Aorta (tissue), 5 donors: Measurements from ENCODE around the gene INS. TPM values are rescaled to one million over a fixed set of nuclear protein-coding genes. Genes with fewer than 3 reads are reported as not detected.

Experiments used
- ATAC-seq: fragments of 200-7000 bp; cut with Tn5 transposase; one replicate; pipeline ENCODE4 v1.9.1; 2022; ENCODE audit warnings: moderate library complexity; ENCODE audit not compliant: low FRiP score
- DNase-seq, 2 donors: peaks; one replicate each; pipeline ENCODE4 v3.0.0-alpha.2; 2020
- H3K27ac ChIP-seq, 2 donors: one replicate each; pipeline ENCODE4 v1.5.1; 2013; ENCODE audit warnings: low read length in 2 of 2, mild to moderate bottlenecking in 2 of 2, moderate library complexity in 2 of 2, control low read depth in 1 of 2, inconsistent platforms in 1 of 2, low read depth in 1 of 2
- H3K27me3 ChIP-seq, 2 donors: one replicate each; pipeline ENCODE4 v1.6.1; 2013; ENCODE audit warnings: control low read depth in 1 of 2, low read length in 1 of 2, mild to moderate bottlenecking in 1 of 2, moderate library complexity in 1 of 2; ENCODE audit not compliant: insufficient read depth in 2 of 2, control insufficient read depth in 1 of 2
- H3K36me3 ChIP-seq, 2 donors: one replicate each; pipeline ENCODE4 v1.6.1; 2013; ENCODE audit warnings: control low read depth in 1 of 2, low read length in 1 of 2, mild to moderate bottlenecking in 1 of 2; ENCODE audit not compliant: insufficient read depth in 2 of 2, control insufficient read depth in 1 of 2
- H3K4me1 ChIP-seq, 2 donors: one replicate each; pipeline ENCODE4 v1.6.1; 2013; ENCODE audit warnings: low read length in 2 of 2, control low read depth in 1 of 2, mild to moderate bottlenecking in 1 of 2, moderate library complexity in 1 of 2; ENCODE audit not compliant: insufficient read depth in 2 of 2, control insufficient read depth in 1 of 2
- H3K4me3 ChIP-seq, 2 donors: one replicate each; pipeline ENCODE4 v1.5.1; 2013; ENCODE audit warnings: low read length in 2 of 2, control low read depth in 1 of 2, mild to moderate bottlenecking in 1 of 2
- H3K9me3 ChIP-seq: one replicate; pipeline ENCODE4 v1.6.1; 2013; ENCODE audit warnings: mild to moderate bottlenecking, low read length; ENCODE audit not compliant: control insufficient read depth
- WGBS, 2 donors: extraction: QIAGEN DNeasy Blood & Tissue Kit; methylation state at CpG; one replicate each; pipeline ENCODE4 v1.1.7; 2013; 5-methylcytosine and 5-hydroxymethylcytosine counted together
- intact Hi-C, 2 donors: fragments of 100-400 bp; cut with DNase I; formaldehyde crosslinking; loops; one replicate each; pipeline versions ENCODE4 v1.14.2 to v1.15.0; 2022
- polyA plus RNA-seq, 2 donors: library from polyadenylated mRNA; stranded (reverse); fragments of 200-250 nt; gene quantifications; one replicate each; pipeline ENCODE4 v1.2.3, GENCODE V29; 2013
- total RNA-seq, 2 donors: library from RNA; stranded (reverse); fragmentation: NEBNext Ultra II Directional; extraction: Animal tissue kit (Norgen Biotek cat#: 25700); gene quantifications; one replicate each; pipeline ENCODE4 v1.2.1, GENCODE V29; 2021
- donor health status: healthy with polysubstance abuse.
- donor health status: Bipolar disorder and iron deficiency.
- donor health status: DM: no; HTN: no; CAD: no.
- donor health status: DM: no; HTN: no; CAD: no.
- donor health status: DM: yes; HTN: yes; CAD: no.

The INS gene
- total and polyA plus RNA-seq, 4 donors: 1.9 to 18.8 (median 9.6) TPM

GRCh38 chr11:2140411-2141400 is 20.3 kb downstream of the INS start:
- H3K4me3 ChIP-seq: no peak overlapping the region
- intact Hi-C loops: no loop called here
- no peaks in the 10 kb centered on the region for H3K4me1 ChIP-seq
- H3K27ac ChIP-seq: no peak overlapping the region
- H3K27me3 ChIP-seq: no peaks in the 10 kb centered on the region
- DNase-seq (no peak), ATAC-seq (no peak)
- no peaks in the 10 kb centered on the region for H3K9me3 ChIP-seq
- no peaks in the 10 kb centered on the region for H3K36me3 ChIP-seq
- WGBS, 2 donors: 4 to 5% methylated on average over 96 to 102 of the region's 102 CpGs

GRCh38 chr11:2139621-2140337 is 21.2 kb downstream of the INS start:
- no peaks in the 10 kb centered on the region for H3K27me3 ChIP-seq

GRCh38 chr11:2139123-2139521 is 21.9 kb downstream of the INS start, which contains the start of gene IGF2:
Gene IGF2, minus strand, starts transcription at chr11:2139389. Its CDS starts 3,866 bp downstream, at chr11:2135523.
- Histone ChIP-seq H3K9me3 (no peaks in the 10 kb centered on the region), H3K4me1 (no peaks in the 10 kb centered on the region), H3K4me3 (peak within 1 kb of the TSS; percentile 21 to 28), H3K27ac (no peak within 1 kb of the TSS), H3K27me3 (no peaks in the 10 kb centered on the region), H3K36me3 (no peaks in the 10 kb centered on the region)
- 0 to 1% methylated on average over 14 to 62 of the region's 62 CpGs for WGBS, 2 donors
- ATAC-seq (no peak), DNase-seq (no peak)
- intact Hi-C loops: no loop called here

More at GRCh38 chr11:2139621-2140337, 21.2 kb downstream of the INS start:
- Histone ChIP-seq H3K36me3 (no peaks in the 10 kb centered on the region), H3K9me3 (no peaks in the 10 kb centered on the region), H3K27ac (no peak overlapping the region), H3K4me1 (no peaks in the 10 kb centered on the region), H3K4me3 (no peak overlapping the region)
- ATAC-seq (no peak), DNase-seq (no peak)
- WGBS, 2 donors: 2% methylated on average over 48 to 57 of the region's 57 CpGs
- intact Hi-C loops: no loop called here

GRCh38 chr11:2138431-2139122 is 22.4 kb downstream of the INS start:
- WGBS, 2 donors: 0 to 2% methylated on average over 26 to 68 of the region's 68 CpGs
- DNase-seq (peak in 1 of 2 donors; percentile 39), ATAC-seq (no peak)
- Histone ChIP-seq H3K9me3 (no peaks in the 10 kb centered on the region), H3K27ac (no peak overlapping the region), H3K27me3 (no peaks in the 10 kb centered on the region), H3K4me3 (peak overlapping the region; percentile 1 to 28), H3K36me3 (no peaks in the 10 kb centered on the region), H3K4me1 (no peaks in the 10 kb centered on the region)
- intact Hi-C loops: no loop called here

- ATAC-seq: no peak
- WGBS, 2 donors: 1 to 2% methylated on average over 35 to 44 of the region's 44 CpGs
- Histone ChIP-seq H3K36me3 (no peaks in the 10 kb centered on the region), H3K9me3 (no peaks in the 10 kb centered on the region), H3K4me3 (peak overlapping the region; percentile 21 to 28), H3K4me1 (no peaks in the 10 kb centered on the region), H3K27me3 (no peaks in the 10 kb centered on the region), H3K27ac (no peak overlapping the region)
- intact Hi-C loops: no loop called here
- peak in 1 of 2 donors; percentile 35 for DNase-seq
Observed at GRCh38 chr11:2138068-2138430, 23.0 kb downstream of the INS start.

- Histone ChIP-seq H3K36me3 (no peaks in the 10 kb centered on the region), H3K4me3 (peak overlapping the region; percentile 21 to 28), H3K27me3 (no peaks in the 10 kb centered on the region), H3K4me1 (no peaks in the 10 kb centered on the region), H3K9me3 (no peaks in the 10 kb centered on the region), H3K27ac (no peak overlapping the region)
- WGBS, 2 donors: 1 to 3% methylated on average over 48 to 50 of the region's 50 CpGs
- DNase-seq: peak in 1 of 2 donors; percentile 55
- ATAC-seq: peak; percentile 60
- intact Hi-C loops: no loop called here
Observed at GRCh38 chr11:2137202-2138067, 23.6 kb downstream of the INS start.

- intact Hi-C loops: no loop called here
- no peaks in the 10 kb centered on the region for H3K36me3 ChIP-seq
- whole genome bisulfite sequencing, 2 donors: 24 to 45% methylated on average over 4 to 8 of the region's 8 CpGs
- no peaks in the 10 kb centered on the region for H3K27me3 ChIP-seq
- ATAC-seq: no peak
- H3K9me3 ChIP-seq: no peaks in the 10 kb centered on the region
- H3K27ac ChIP-seq: no peak overlapping the region
- DNase-seq: no peak
- no peak overlapping the region for H3K4me3 ChIP-seq
- H3K4me1 ChIP-seq: no peaks in the 10 kb centered on the region
Observed at GRCh38 chr11:2136952-2137201, 24.1 kb downstream of the INS start.
